ENCODE data around the gene EXOSC6. TPM values are rescaled to one million over a fixed set of nuclear protein-coding genes. Genes with fewer than 3 reads are reported as not detected.

The EXOSC6 gene
- total RNA-seq, 3 donors from 2014 or later (not counting 1 experiment from before 2014, with no cell fraction given): 26.4 to 27.6 (median 27.3) TPM

- DNase-seq: no peak
- Mint-ChIP-seq H3K36me3 (no peaks in the 10 kb centered on the region), H3K27ac (no peak overlapping the region), H3K4me1 (no peaks in the 10 kb centered on the region), H3K9me3 (no peaks in the 10 kb centered on the region), H3K4me3 (no peak overlapping the region), H3K27me3 (ENCODE audit: low read depth in 2 of 2) (no peaks in the 10 kb centered on the region)
- H3K27ac ChIP-seq (ENCODE audit: low read length): no peak overlapping the region
- no peaks in the 10 kb centered on the region for H3K27me3 ChIP-seq (ENCODE audit: control insufficient read depth, insufficient read depth, low read length)
- ATAC-seq: no peak
- intact Hi-C loops (cut with micrococcal nuclease): no loop called here
- no peak for TF ChIP-seq CTCF (IDR thresholded peaks at IDR 0.05)
- no peaks in the 10 kb centered on the region for H3K9me3 ChIP-seq (ENCODE audit: control insufficient read depth, insufficient read depth, low read length)
- H3K4me1 ChIP-seq (ENCODE audit: control insufficient read depth, insufficient read depth, low read length): no peaks in the 10 kb centered on the region
- no peak overlapping the region for H3K4me3 ChIP-seq (ENCODE audit: low read length)
- WGBS (ENCODE audit: insufficient coverage): 99% methylated on average over 8 of the region's 10 CpGs
- peaks cover 51% of the 10 kb centered on the region for H3K36me3 ChIP-seq (ENCODE audit: control insufficient read depth, insufficient read depth, low read length)
Measured at GRCh38 chr16:70258946-70259345, 7.2 kb upstream of the EXOSC6 start.

DNA sequence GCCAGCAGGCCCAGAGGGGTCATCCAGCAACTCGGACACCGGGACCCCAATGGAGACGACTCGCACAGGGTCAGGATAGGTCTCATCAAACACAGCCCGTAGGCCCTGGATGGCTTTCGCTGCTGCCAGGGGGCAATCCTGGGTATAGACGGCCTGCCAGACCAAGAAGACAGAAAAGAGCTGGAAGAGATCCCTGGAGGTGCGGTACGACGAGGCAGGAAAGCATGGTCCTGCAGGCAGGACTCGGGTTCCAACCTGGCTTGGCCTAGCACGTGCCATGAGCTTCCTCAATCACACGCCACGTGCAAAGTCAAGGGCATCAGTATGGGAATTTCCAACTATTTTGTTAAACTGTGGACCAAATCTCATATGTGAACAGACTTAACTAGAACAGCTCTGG, 6.3 kb upstream of the EXOSC6 start:
- intact Hi-C loops (cut with micrococcal nuclease): no loop called here
- no peak for TF ChIP-seq CTCF (IDR thresholded peaks at IDR 0.05)
- Histone ChIP-seq H3K27ac (ENCODE audit: low read length) (no peak overlapping the region), H3K27me3 (ENCODE audit: control insufficient read depth, insufficient read depth, low read length) (no peaks in the 10 kb centered on the region), H3K36me3 (ENCODE audit: control insufficient read depth, insufficient read depth, low read length) (peaks cover 48% of the 10 kb centered on the region), H3K9me3 (ENCODE audit: control insufficient read depth, insufficient read depth, low read length) (no peaks in the 10 kb centered on the region), H3K4me1 (ENCODE audit: control insufficient read depth, insufficient read depth, low read length) (no peaks in the 10 kb centered on the region), H3K4me3 (ENCODE audit: low read length) (no peak overlapping the region)
- 96% methylated on average over 14 of the region's 14 CpGs for WGBS (ENCODE audit: insufficient coverage)
- Mint-ChIP-seq H3K36me3 (no peaks in the 10 kb centered on the region), H3K27ac (no peak overlapping the region), H3K9me3 (no peaks in the 10 kb centered on the region), H3K4me3 (no peak overlapping the region), H3K27me3 (ENCODE audit: low read depth in 2 of 2) (no peaks in the 10 kb centered on the region), H3K4me1 (no peaks in the 10 kb centered on the region)
- no peak for ATAC-seq
- DNase-seq: no peak

GRCh38 chr16:70257391-70257790, 5.7 kb upstream of the EXOSC6 start:
- Mint-ChIP-seq H3K36me3 (no peaks in the 10 kb centered on the region), H3K27me3 (ENCODE audit: low read depth in 2 of 2) (no peaks in the 10 kb centered on the region), H3K4me3 (no peak overlapping the region), H3K4me1 (no peaks in the 10 kb centered on the region), H3K9me3 (no peaks in the 10 kb centered on the region), H3K27ac (no peak overlapping the region)
- H3K27me3 ChIP-seq (ENCODE audit: control insufficient read depth, insufficient read depth, low read length): no peaks in the 10 kb centered on the region
- no peak overlapping the region for H3K4me3 ChIP-seq (ENCODE audit: low read length)
- H3K27ac ChIP-seq (ENCODE audit: low read length): no peak overlapping the region
- intact Hi-C loops (cut with micrococcal nuclease): no loop called here
- H3K9me3 ChIP-seq (ENCODE audit: control insufficient read depth, insufficient read depth, low read length): no peaks in the 10 kb centered on the region
- no peak for ATAC-seq
- no peak for TF ChIP-seq CTCF (IDR thresholded peaks at IDR 0.05)
- peaks cover 51% of the 10 kb centered on the region for H3K36me3 ChIP-seq (ENCODE audit: control insufficient read depth, insufficient read depth, low read length)
- no peak for DNase-seq
- 93% methylated on average over 4 of the region's 4 CpGs for WGBS (ENCODE audit: insufficient coverage)
- peaks cover under 1% of the 10 kb centered on the region for H3K4me1 ChIP-seq (ENCODE audit: control insufficient read depth, insufficient read depth, low read length)

GRCh38 chr16:70255574-70255973, 3.8 kb upstream of the EXOSC6 start:
- Mint-ChIP-seq H3K4me3 (no peak overlapping the region), H3K36me3 (no peaks in the 10 kb centered on the region)
- intact Hi-C loops (cut with micrococcal nuclease): no loop called here

More at GRCh38 chr16:70255574-70255973, 3.8 kb upstream of the EXOSC6 start:
- Histone ChIP-seq H3K4me3 (ENCODE audit: low read length) (no peak overlapping the region), H3K4me1 (ENCODE audit: control insufficient read depth, insufficient read depth, low read length) (peaks cover 9% of the 10 kb centered on the region), H3K27me3 (ENCODE audit: control insufficient read depth, insufficient read depth, low read length) (no peaks in the 10 kb centered on the region), H3K9me3 (ENCODE audit: control insufficient read depth, insufficient read depth, low read length) (no peaks in the 10 kb centered on the region), H3K27ac (ENCODE audit: low read length) (no peak overlapping the region), H3K36me3 (ENCODE audit: control insufficient read depth, insufficient read depth, low read length) (peaks cover 42% of the 10 kb centered on the region)
- Mint-ChIP-seq H3K27ac (no peak overlapping the region), H3K27me3 (ENCODE audit: low read depth in 2 of 2) (no peaks in the 10 kb centered on the region), H3K4me1 (peaks cover 0 to 7% of the 10 kb centered on the region in 2 donors), H3K9me3 (no peaks in the 10 kb centered on the region)
- ATAC-seq: no peak
- WGBS (ENCODE audit: insufficient coverage): 96% methylated on average over 9 of the region's 9 CpGs
- no peak for TF ChIP-seq CTCF (IDR thresholded peaks at IDR 0.05)
- DNase-seq: no peak

Measured in natural killer cell (primary cell).